ENCODE data around the gene CFAP74. TPM values are rescaled to one million over a fixed set of nuclear protein-coding genes. Genes with fewer than 3 reads are reported as not detected.

Gene CFAP74
- total and polyA plus RNA-seq, 5 donors from 2014 or later = not detected

DNA sequence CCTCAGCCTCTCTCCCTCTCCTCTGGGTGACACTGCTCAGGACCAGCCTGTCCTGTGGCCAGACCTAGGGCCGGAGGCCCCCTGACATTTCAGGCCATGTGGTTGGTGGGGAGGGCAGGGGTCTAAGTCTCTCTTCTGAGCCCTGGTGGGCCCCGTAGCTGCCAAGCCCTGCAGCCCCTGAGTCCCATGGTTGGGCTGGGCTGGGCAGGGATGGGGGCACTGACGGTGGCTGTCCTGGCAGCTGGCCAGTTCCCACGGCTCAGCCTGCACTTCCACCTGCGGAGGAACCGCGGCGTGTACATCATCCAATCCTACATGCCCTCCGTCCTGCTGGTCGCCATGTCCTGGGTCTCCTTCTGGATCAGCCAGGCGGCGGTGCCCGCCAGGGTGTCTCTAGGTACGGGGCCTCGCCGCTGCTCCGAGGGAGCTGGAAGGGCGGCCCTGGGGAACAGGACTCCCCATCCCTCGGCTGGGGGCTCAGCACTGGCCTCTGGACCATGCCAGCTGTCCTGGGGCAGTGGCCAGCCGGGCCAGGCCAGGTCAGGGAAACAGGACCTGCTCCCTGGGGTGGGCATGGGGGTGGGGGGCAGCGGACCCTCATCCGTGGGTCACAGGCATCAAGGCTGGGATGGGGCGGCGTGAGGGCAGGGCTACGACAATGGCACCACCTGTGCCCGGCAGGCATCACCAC is 25.4 kb upstream of the CFAP74 start:
- Histone ChIP-seq H3K4me3 (ENCODE audit: low read depth, low read length) (no peak overlapping the region), H3K36me3 (ENCODE audit: control insufficient read depth, insufficient read depth, low read length) (no peaks in the 10 kb centered on the region), H3K27ac (ENCODE audit: insufficient read depth, low read length, poor library complexity, severe bottlenecking) (no peak overlapping the region), H3K9me3 (ENCODE audit: control insufficient read depth in 2 of 2, low read length in 2 of 2) (no peaks in the 10 kb centered on the region), H3K27me3 (ENCODE audit: control insufficient read depth, insufficient read depth, low read length) (no peaks in the 10 kb centered on the region), H3K4me1 (ENCODE audit: control insufficient read depth, insufficient read depth, low read length, poor library complexity, severe bottlenecking) (peaks cover 4% of the 10 kb centered on the region)
- H3K36me3 Mint-ChIP-seq = no peaks in the 10 kb centered on the region
- peaks cover 0 to 8% (median 0%) of the 10 kb centered on the region in 4 donors for H3K4me1 Mint-ChIP-seq
- H3K27ac Mint-ChIP-seq = no peak overlapping the region
- DNase-seq (no peak), ATAC-seq (ENCODE audit: low read depth in 2 of 2) (no peak)
- no peak overlapping the region for H3K4me3 Mint-ChIP-seq
- no peaks in the 10 kb centered on the region for H3K9me3 Mint-ChIP-seq
- H3K27me3 Mint-ChIP-seq = no peaks in the 10 kb centered on the region

DNA sequence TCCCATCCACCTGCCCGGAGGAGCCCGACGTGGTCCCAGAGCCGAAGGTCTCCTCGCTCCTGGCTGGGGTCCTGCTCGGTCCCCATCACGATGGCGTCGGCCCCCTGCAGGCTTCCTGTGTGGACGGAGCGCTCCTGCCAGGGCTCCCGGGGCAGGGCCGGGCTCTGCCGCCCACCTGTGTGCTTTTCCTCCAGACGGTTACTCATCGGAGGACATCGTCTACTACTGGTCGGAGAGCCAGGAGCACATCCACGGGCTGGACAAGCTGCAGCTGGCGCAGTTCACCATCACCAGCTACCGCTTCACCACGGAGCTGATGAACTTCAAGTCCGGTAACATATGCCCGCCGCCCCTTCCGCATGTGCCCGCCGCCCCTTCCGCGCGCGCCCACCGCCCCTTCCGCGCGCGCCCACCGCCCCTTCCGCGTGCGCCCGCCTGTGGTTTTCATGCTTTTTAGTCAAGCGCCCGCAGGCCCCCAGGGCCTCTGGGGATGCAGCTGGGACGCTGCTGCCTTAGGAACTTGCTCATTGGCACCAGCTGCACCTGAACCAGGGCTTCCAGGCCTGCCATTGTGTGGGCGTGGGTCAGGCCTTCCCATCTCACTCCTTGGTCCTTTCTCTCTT is 24.5 kb upstream of the CFAP74 start:
- H3K4me1 ChIP-seq (ENCODE audit: control insufficient read depth, insufficient read depth, low read length, poor library complexity, severe bottlenecking) = peaks cover 4% of the 10 kb centered on the region
- Mint-ChIP-seq H3K9me3 (peaks cover 0 to 2% (median 0%) of the 10 kb centered on the region in 7 donors), H3K36me3 (no peaks in the 10 kb centered on the region), H3K27me3 (peaks cover under 1% of the 10 kb centered on the region), H3K4me1 (peaks cover 0 to 8% (median 0%) of the 10 kb centered on the region in 4 donors), H3K27ac (peak overlapping the region in 1 of 3 donors; percentile 14), H3K4me3 (no peak overlapping the region)
- H3K27me3 ChIP-seq (ENCODE audit: control insufficient read depth, insufficient read depth, low read length) = no peaks in the 10 kb centered on the region
- H3K36me3 ChIP-seq (ENCODE audit: control insufficient read depth, insufficient read depth, low read length) = no peaks in the 10 kb centered on the region
- no peak overlapping the region for H3K4me3 ChIP-seq (ENCODE audit: low read depth, low read length)
- H3K27ac ChIP-seq (ENCODE audit: insufficient read depth, low read length, poor library complexity, severe bottlenecking) = no peak overlapping the region
- H3K9me3 ChIP-seq (ENCODE audit: control insufficient read depth in 2 of 2, low read length in 2 of 2) = no peaks in the 10 kb centered on the region
- ATAC-seq (ENCODE audit: low read depth in 2 of 2) (no peak), DNase-seq (no peak)

DNA sequence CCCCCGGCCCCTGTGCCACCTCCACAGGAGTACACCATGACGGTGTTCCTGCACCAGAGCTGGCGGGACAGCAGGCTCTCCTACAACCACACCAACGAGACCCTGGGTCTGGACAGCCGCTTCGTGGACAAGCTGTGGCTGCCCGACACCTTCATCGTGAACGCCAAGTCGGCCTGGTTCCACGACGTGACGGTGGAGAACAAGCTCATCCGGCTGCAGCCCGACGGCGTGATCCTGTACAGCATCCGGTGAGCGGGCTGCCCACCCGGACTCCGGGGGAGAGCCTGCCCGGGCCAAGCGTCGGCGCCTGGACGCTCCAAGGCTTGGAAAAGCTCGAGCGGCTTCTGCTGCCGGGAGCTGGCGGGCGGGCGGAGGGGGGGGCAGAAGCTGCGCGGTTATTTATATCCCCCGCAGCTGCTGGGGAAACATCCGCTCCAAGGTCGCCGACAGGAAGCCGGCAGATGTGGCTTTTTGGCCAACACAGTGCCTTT is 21.9 kb upstream of the CFAP74 start:
- ATAC-seq (ENCODE audit: low read depth in 2 of 2) = peak in 1 of 2 donors; percentile 29
- Histone ChIP-seq H3K9me3 (ENCODE audit: control insufficient read depth in 2 of 2, low read length in 2 of 2) (no peaks in the 10 kb centered on the region), H3K27me3 (ENCODE audit: control insufficient read depth, insufficient read depth, low read length) (no peaks in the 10 kb centered on the region), H3K4me3 (ENCODE audit: low read depth, low read length) (no peak overlapping the region), H3K27ac (ENCODE audit: insufficient read depth, low read length, poor library complexity, severe bottlenecking) (no peak overlapping the region), H3K4me1 (ENCODE audit: control insufficient read depth, insufficient read depth, low read length, poor library complexity, severe bottlenecking) (peaks cover 4% of the 10 kb centered on the region), H3K36me3 (ENCODE audit: control insufficient read depth, insufficient read depth, low read length) (no peaks in the 10 kb centered on the region)
- DNase-seq = peak in 1 of 3 donors; percentile 44
- H3K27ac Mint-ChIP-seq = no peak overlapping the region
- peaks cover 11% of the 10 kb centered on the region for H3K27me3 Mint-ChIP-seq
- H3K4me1 Mint-ChIP-seq = peaks cover 0 to 15% (median 0%) of the 10 kb centered on the region in 4 donors
- H3K36me3 Mint-ChIP-seq = no peaks in the 10 kb centered on the region
- H3K9me3 Mint-ChIP-seq = peaks cover 0 to 7% (median 0%) of the 10 kb centered on the region in 7 donors
- H3K4me3 Mint-ChIP-seq = peak overlapping the region in 1 of 4 donors; percentile 21

DNA sequence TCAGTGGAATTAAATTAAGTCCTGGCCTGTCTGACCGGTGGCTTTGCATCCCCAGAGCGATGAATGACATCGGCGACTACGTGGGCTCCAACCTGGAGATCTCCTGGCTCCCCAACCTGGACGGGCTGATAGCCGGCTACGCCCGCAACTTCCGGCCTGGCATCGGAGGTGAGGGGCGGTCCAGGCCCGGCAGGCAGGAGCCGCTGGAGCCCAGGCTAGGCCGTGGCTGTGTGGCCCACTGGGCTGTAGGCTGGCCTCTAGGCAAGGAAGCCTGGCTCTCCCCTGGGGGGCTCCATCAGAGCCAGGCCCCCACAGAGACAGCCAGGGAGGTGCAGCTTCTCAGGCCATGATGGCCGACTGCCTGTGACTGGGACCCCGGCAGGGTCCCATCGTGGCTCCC is 21.3 kb upstream of the CFAP74 start:
- no peak for DNase-seq
- peaks cover 17% of the 10 kb centered on the region for H3K27me3 Mint-ChIP-seq
- H3K36me3 ChIP-seq (ENCODE audit: control insufficient read depth, insufficient read depth, low read length) = no peaks in the 10 kb centered on the region
- peaks cover 0 to 16% (median 0%) of the 10 kb centered on the region in 4 donors for H3K4me1 Mint-ChIP-seq
- H3K4me3 Mint-ChIP-seq = no peak overlapping the region
- ATAC-seq (ENCODE audit: low read depth in 2 of 2) = no peak
- H3K4me1 ChIP-seq (ENCODE audit: control insufficient read depth, insufficient read depth, low read length, poor library complexity, severe bottlenecking) = peaks cover 5% of the 10 kb centered on the region
- H3K27ac Mint-ChIP-seq = no peak overlapping the region
- H3K9me3 ChIP-seq (ENCODE audit: control insufficient read depth in 2 of 2, low read length in 2 of 2) = no peaks in the 10 kb centered on the region
- no peaks in the 10 kb centered on the region for H3K27me3 ChIP-seq (ENCODE audit: control insufficient read depth, insufficient read depth, low read length)
- H3K36me3 Mint-ChIP-seq = no peaks in the 10 kb centered on the region
- H3K4me3 ChIP-seq (ENCODE audit: low read depth, low read length) = no peak overlapping the region
- H3K27ac ChIP-seq (ENCODE audit: insufficient read depth, low read length, poor library complexity, severe bottlenecking) = no peak overlapping the region
- peaks cover 0 to 7% (median 0%) of the 10 kb centered on the region in 7 donors for H3K9me3 Mint-ChIP-seq

DNA sequence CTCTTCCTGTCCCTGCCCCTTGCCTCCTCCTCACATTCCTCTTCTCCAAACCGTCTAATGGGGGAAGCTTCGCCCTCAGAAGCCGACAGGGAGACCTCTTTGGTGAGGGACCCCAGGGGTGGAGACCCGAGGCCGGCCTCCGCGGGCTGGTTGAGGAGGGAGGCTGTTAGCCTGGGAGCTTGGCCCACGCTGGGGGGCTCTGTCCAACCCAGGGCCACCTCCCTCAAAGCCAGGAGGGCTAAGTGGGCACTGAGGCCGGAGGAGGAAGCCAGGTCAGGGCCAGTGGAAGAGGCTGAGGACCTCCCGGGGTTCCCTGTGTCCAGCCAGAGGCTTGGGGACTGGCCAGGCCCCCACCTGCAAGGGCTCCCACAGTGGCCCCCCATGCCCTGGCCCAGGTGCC is 20.9 kb upstream of the CFAP74 start:
- Mint-ChIP-seq H3K27me3 (peaks cover 18% of the 10 kb centered on the region), H3K36me3 (no peaks in the 10 kb centered on the region), H3K4me1 (peaks cover 0 to 18% (median 0%) of the 10 kb centered on the region in 4 donors), H3K9me3 (peaks cover 0 to 7% (median 0%) of the 10 kb centered on the region in 7 donors), H3K27ac (no peak overlapping the region), H3K4me3 (peak overlapping the region in 1 of 4 donors; percentile 32)
- DNase-seq = no peak
- peaks cover 9% of the 10 kb centered on the region for H3K4me1 ChIP-seq (ENCODE audit: control insufficient read depth, insufficient read depth, low read length, poor library complexity, severe bottlenecking)
- no peak overlapping the region for H3K4me3 ChIP-seq (ENCODE audit: low read depth, low read length)
- H3K27me3 ChIP-seq (ENCODE audit: control insufficient read depth, insufficient read depth, low read length) = no peaks in the 10 kb centered on the region
- ATAC-seq (ENCODE audit: low read depth in 2 of 2) = no peak
- no peaks in the 10 kb centered on the region for H3K9me3 ChIP-seq (ENCODE audit: control insufficient read depth in 2 of 2, low read length in 2 of 2)
- H3K36me3 ChIP-seq (ENCODE audit: control insufficient read depth, insufficient read depth, low read length) = no peaks in the 10 kb centered on the region
- H3K27ac ChIP-seq (ENCODE audit: insufficient read depth, low read length, poor library complexity, severe bottlenecking) = no peak overlapping the region

DNA sequence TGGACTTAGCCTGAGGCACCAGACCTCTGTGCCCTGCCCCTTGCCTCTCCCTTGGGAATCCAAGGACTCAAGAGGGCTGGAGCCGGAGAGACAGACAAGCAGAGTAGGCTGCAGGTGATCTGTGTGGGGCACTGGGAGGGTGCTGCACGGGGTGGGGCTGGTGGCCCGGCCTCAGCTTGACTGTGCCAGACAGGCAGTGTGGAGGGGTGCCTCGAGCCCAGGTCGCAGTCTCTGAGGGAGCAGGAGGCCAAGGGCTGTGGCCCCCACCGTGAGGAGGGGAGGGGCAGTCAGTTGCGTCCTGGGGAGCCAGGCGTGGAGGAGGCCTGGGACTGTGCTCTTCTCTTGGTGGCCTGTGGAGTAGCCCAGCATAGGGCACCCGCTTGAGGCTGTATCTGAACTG is 19.6 kb upstream of the CFAP74 start:
- H3K9me3 Mint-ChIP-seq = peaks cover 0 to 7% (median 0%) of the 10 kb centered on the region in 7 donors
- no peaks in the 10 kb centered on the region for H3K36me3 ChIP-seq (ENCODE audit: control insufficient read depth, insufficient read depth, low read length)
- H3K27ac Mint-ChIP-seq = no peak overlapping the region
- peaks cover 10% of the 10 kb centered on the region for H3K4me1 ChIP-seq (ENCODE audit: control insufficient read depth, insufficient read depth, low read length, poor library complexity, severe bottlenecking)
- peaks cover 3% of the 10 kb centered on the region for H3K27me3 ChIP-seq (ENCODE audit: control insufficient read depth, insufficient read depth, low read length)
- H3K4me1 Mint-ChIP-seq = peaks cover 0 to 22% (median 1%) of the 10 kb centered on the region in 4 donors
- H3K9me3 ChIP-seq (ENCODE audit: control insufficient read depth in 2 of 2, low read length in 2 of 2) = no peaks in the 10 kb centered on the region
- DNase-seq (no peak), ATAC-seq (ENCODE audit: low read depth in 2 of 2) (no peak)
- no peak overlapping the region for H3K4me3 Mint-ChIP-seq
- H3K4me3 ChIP-seq (ENCODE audit: low read depth, low read length) = no peak overlapping the region
- no peaks in the 10 kb centered on the region for H3K36me3 Mint-ChIP-seq
- H3K27ac ChIP-seq (ENCODE audit: insufficient read depth, low read length, poor library complexity, severe bottlenecking) = no peak overlapping the region
- peaks cover 24% of the 10 kb centered on the region for H3K27me3 Mint-ChIP-seq

DNA sequence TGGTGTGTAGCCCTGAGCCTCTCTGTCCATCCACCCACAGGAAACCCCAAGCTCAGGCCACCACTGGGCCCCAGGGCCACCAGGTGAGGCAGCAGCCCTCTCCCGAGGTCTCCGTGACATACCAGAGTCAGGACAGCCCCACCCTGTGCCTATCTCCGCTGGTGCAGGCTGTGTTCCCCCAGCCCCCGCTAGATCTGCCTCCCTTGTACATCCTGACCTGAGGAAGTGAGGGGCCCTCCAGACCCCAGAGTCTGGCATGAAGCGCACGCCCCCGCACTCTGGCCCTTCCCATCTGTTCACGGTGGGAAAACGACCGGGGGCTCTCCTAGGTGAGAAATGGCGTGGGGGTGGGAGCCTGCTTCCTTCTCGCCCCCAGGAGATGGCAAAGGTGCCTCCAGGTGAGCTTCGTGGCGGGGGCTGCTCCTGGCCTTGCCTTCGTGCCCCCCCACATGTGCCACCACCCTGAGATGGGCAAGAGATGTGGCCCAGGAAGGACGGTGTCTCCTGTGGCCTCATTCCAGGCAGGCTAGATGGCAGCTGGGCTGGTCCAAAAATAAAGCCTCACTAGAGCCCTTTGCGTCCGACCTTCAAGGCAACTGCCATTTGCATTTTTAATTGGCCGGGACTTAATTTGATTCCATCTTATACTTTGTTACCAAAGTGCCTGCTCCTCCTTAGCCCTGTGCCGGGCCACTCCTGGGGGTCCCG is 18.6 kb upstream of the CFAP74 start:
- H3K9me3 Mint-ChIP-seq = peaks cover 0 to 7% (median 0%) of the 10 kb centered on the region in 7 donors
- DNase-seq = no peak
- no peaks in the 10 kb centered on the region for H3K36me3 Mint-ChIP-seq
- no peak for ATAC-seq (ENCODE audit: low read depth in 2 of 2)
- H3K27ac Mint-ChIP-seq = no peak overlapping the region
- peaks cover 0 to 26% (median 1%) of the 10 kb centered on the region in 4 donors for H3K4me1 Mint-ChIP-seq
- Histone ChIP-seq H3K4me1 (ENCODE audit: control insufficient read depth, insufficient read depth, low read length, poor library complexity, severe bottlenecking) (peaks cover 10% of the 10 kb centered on the region), H3K4me3 (ENCODE audit: low read depth, low read length) (no peak overlapping the region), H3K27me3 (ENCODE audit: control insufficient read depth, insufficient read depth, low read length) (peaks cover 4% of the 10 kb centered on the region), H3K36me3 (ENCODE audit: control insufficient read depth, insufficient read depth, low read length) (no peaks in the 10 kb centered on the region), H3K27ac (ENCODE audit: insufficient read depth, low read length, poor library complexity, severe bottlenecking) (no peak overlapping the region), H3K9me3 (ENCODE audit: control insufficient read depth in 2 of 2, low read length in 2 of 2) (no peaks in the 10 kb centered on the region)
- peak overlapping the region in 1 of 4 donors; percentile 48 for H3K4me3 Mint-ChIP-seq
- H3K27me3 Mint-ChIP-seq = peaks cover 31% of the 10 kb centered on the region
